ENCODE measurements around the gene HEXD. TPM values are rescaled to one million over a fixed set of nuclear protein-coding genes. Genes with fewer than 3 reads are reported as not detected.

Gene HEXD
- polyA plus RNA-seq (2013, experiment 1 of 2), result 7.0 TPM
- polyA plus RNA-seq (2013, experiment 2 of 2), result 6.5 TPM

- H3K36me3 ChIP-seq (ENCODE audit: control insufficient read depth, insufficient read depth, low read length), result no peaks in the 10 kb centered on the region
- peak within 1 kb of the TSS; percentile 91 for H3K4me3 ChIP-seq (ENCODE audit: low read length)
- H3K18ac ChIP-seq (ENCODE audit: low read length), result peak within 1 kb of the TSS; percentile 91
- no peak within 1 kb of the TSS for H2BK120ac ChIP-seq (ENCODE audit: low read depth, low read length)
- peak; percentile 88 for DNase-seq
- H4K8ac ChIP-seq (ENCODE audit: low read depth, low read length), result no peak within 1 kb of the TSS
- H2AK5ac ChIP-seq (ENCODE audit: low read length), result no peak within 1 kb of the TSS
- no CpG with 5 or more reads among the region's 108 CpGs for WGBS (ENCODE audit: extremely low coverage, insufficient coverage, low lambda C conversion rate)
- H3K4me2 ChIP-seq (ENCODE audit: low read length), result peak within 1 kb of the TSS; percentile 73
- no peak within 1 kb of the TSS for H2BK15ac ChIP-seq (replicated peaks; ENCODE audit: low read depth)
- H3K4me1 ChIP-seq (ENCODE audit: control insufficient read depth, low read depth, low read length), result no peaks in the 10 kb centered on the region
- no peaks in the 10 kb centered on the region for H3K79me1 ChIP-seq (ENCODE audit: low read length)
- H3K56ac ChIP-seq (ENCODE audit: low read length), result peak within 1 kb of the TSS; percentile 99
- H2BK5ac ChIP-seq (ENCODE audit: low read length), result peak within 1 kb of the TSS; percentile 95
- H3K27ac ChIP-seq (ENCODE audit: low read depth, low read length), result peak within 1 kb of the TSS; percentile 60
- no peaks in the 10 kb centered on the region for H3K79me2 ChIP-seq (ENCODE audit: control insufficient read depth, insufficient read depth, low read length)
- no peak within 1 kb of the TSS for H3K4ac ChIP-seq (ENCODE audit: low read depth, low read length)
- peak within 1 kb of the TSS; percentile 98 for H3K9ac ChIP-seq (ENCODE audit: low read length)
- H3K23ac ChIP-seq (ENCODE audit: low read length), result no peak within 1 kb of the TSS
- no peak within 1 kb of the TSS for H4K5ac ChIP-seq (ENCODE audit: low read length)
- no peaks in the 10 kb centered on the region for H3K27me3 ChIP-seq (ENCODE audit: insufficient read depth, low read length, poor library complexity)
Observed at GRCh38 chr17:82418001-82418986, at the start of gene HEXD, which contains the start of gene OGFOD3. HEXD (plus strand) TSS chr17:82418347; CDS start chr17:82419800, 1,453 bp downstream. OGFOD3 (minus strand) TSS chr17:82418586; CDS start chr17:82418485, 101 bp downstream.

- Histone ChIP-seq H2AK5ac (ENCODE audit: low read length) (no peak overlapping the region), H3K4ac (ENCODE audit: low read depth, low read length) (no peak overlapping the region), H3K4me1 (ENCODE audit: control insufficient read depth, low read depth, low read length) (no peaks in the 10 kb centered on the region), H3K27me3 (ENCODE audit: insufficient read depth, low read length, poor library complexity) (peaks cover 16% of the 10 kb centered on the region), H3K79me1 (ENCODE audit: low read length) (no peaks in the 10 kb centered on the region), H4K5ac (ENCODE audit: low read length) (no peak overlapping the region), H2BK120ac (ENCODE audit: low read depth, low read length) (no peak overlapping the region), H3K18ac (ENCODE audit: low read length) (no peak overlapping the region), H3K36me3 (ENCODE audit: control insufficient read depth, insufficient read depth, low read length) (no peaks in the 10 kb centered on the region), H3K27ac (ENCODE audit: low read depth, low read length) (no peak overlapping the region), H3K79me2 (ENCODE audit: control insufficient read depth, insufficient read depth, low read length) (no peaks in the 10 kb centered on the region), H3K4me3 (ENCODE audit: low read length) (no peak overlapping the region), H2BK5ac (ENCODE audit: low read length) (no peak overlapping the region), H2BK15ac (replicated peaks; ENCODE audit: low read depth) (no peak overlapping the region), H3K56ac (ENCODE audit: low read length) (no peak overlapping the region), H3K9ac (ENCODE audit: low read length) (no peak overlapping the region), H3K4me2 (ENCODE audit: low read length) (no peak overlapping the region), H3K23ac (ENCODE audit: low read length) (no peak overlapping the region), H4K8ac (ENCODE audit: low read depth, low read length) (no peak overlapping the region)
- no CpG with 5 or more reads among the region's 7 CpGs for WGBS (ENCODE audit: extremely low coverage, insufficient coverage, low lambda C conversion rate)
- no peak for DNase-seq
Observed at GRCh38 chr17:82369211-82369610, 48.9 kb upstream of the HEXD start.

GRCh38 chr17:82370471-82371332 is 47.4 kb upstream of the HEXD start:
- H2BK15ac ChIP-seq (replicated peaks; ENCODE audit: low read depth), result no peak overlapping the region
- H2AK5ac ChIP-seq (ENCODE audit: low read length), result no peak overlapping the region
- no peaks in the 10 kb centered on the region for H3K79me2 ChIP-seq (ENCODE audit: control insufficient read depth, insufficient read depth, low read length)
- no peak overlapping the region for H3K23ac ChIP-seq (ENCODE audit: low read length)
- no peak overlapping the region for H4K8ac ChIP-seq (ENCODE audit: low read depth, low read length)
- H3K4ac ChIP-seq (ENCODE audit: low read depth, low read length), result no peak overlapping the region
- no CpG with 5 or more reads among the region's 38 CpGs for WGBS (ENCODE audit: extremely low coverage, insufficient coverage, low lambda C conversion rate)
- no peak overlapping the region for H4K5ac ChIP-seq (ENCODE audit: low read length)
- H3K4me2 ChIP-seq (ENCODE audit: low read length), result no peak overlapping the region
- no peaks in the 10 kb centered on the region for H3K79me1 ChIP-seq (ENCODE audit: low read length)
- no peak overlapping the region for H2BK5ac ChIP-seq (ENCODE audit: low read length)
- no peak overlapping the region for H2BK120ac ChIP-seq (ENCODE audit: low read depth, low read length)
- H3K9ac ChIP-seq (ENCODE audit: low read length), result no peak overlapping the region
- no peak overlapping the region for H3K18ac ChIP-seq (ENCODE audit: low read length)
- peak overlapping the region; percentile 25 for H3K56ac ChIP-seq (ENCODE audit: low read length)
- peaks cover 16% of the 10 kb centered on the region for H3K27me3 ChIP-seq (ENCODE audit: insufficient read depth, low read length, poor library complexity)
- no peak overlapping the region for H3K27ac ChIP-seq (ENCODE audit: low read depth, low read length)
- no peak overlapping the region for H3K4me3 ChIP-seq (ENCODE audit: low read length)
- no peaks in the 10 kb centered on the region for H3K36me3 ChIP-seq (ENCODE audit: control insufficient read depth, insufficient read depth, low read length)
- no peak for DNase-seq
- no peaks in the 10 kb centered on the region for H3K4me1 ChIP-seq (ENCODE audit: control insufficient read depth, low read depth, low read length)

GRCh38 chr17:82371333-82372248 is 46.6 kb upstream of the HEXD start, which contains the start of gene UTS2R:
UTS2R (plus strand) TSS chr17:82371765; CDS start chr17:82374325, 2,560 bp downstream.
- Histone ChIP-seq H3K23ac (ENCODE audit: low read length) (no peak within 1 kb of the TSS), H2AK5ac (ENCODE audit: low read length) (no peak within 1 kb of the TSS), H3K4me3 (ENCODE audit: low read length) (no peak within 1 kb of the TSS), H3K27me3 (ENCODE audit: insufficient read depth, low read length, poor library complexity) (peaks cover 16% of the 10 kb centered on the region), H3K27ac (ENCODE audit: low read depth, low read length) (no peak within 1 kb of the TSS), H3K4me2 (ENCODE audit: low read length) (peak within 1 kb of the TSS; percentile 22), H3K56ac (ENCODE audit: low read length) (peak within 1 kb of the TSS; percentile 42), H2BK120ac (ENCODE audit: low read depth, low read length) (no peak within 1 kb of the TSS), H3K9ac (ENCODE audit: low read length) (peak within 1 kb of the TSS; percentile 21), H3K18ac (ENCODE audit: low read length) (no peak within 1 kb of the TSS), H4K8ac (ENCODE audit: low read depth, low read length) (no peak within 1 kb of the TSS), H2BK15ac (replicated peaks; ENCODE audit: low read depth) (no peak within 1 kb of the TSS), H4K5ac (ENCODE audit: low read length) (no peak within 1 kb of the TSS), H3K4ac (ENCODE audit: low read depth, low read length) (no peak within 1 kb of the TSS), H3K79me1 (ENCODE audit: low read length) (no peaks in the 10 kb centered on the region), H2BK5ac (ENCODE audit: low read length) (no peak within 1 kb of the TSS), H3K36me3 (ENCODE audit: control insufficient read depth, insufficient read depth, low read length) (no peaks in the 10 kb centered on the region), H3K79me2 (ENCODE audit: control insufficient read depth, insufficient read depth, low read length) (no peaks in the 10 kb centered on the region), H3K4me1 (ENCODE audit: control insufficient read depth, low read depth, low read length) (no peaks in the 10 kb centered on the region)
- DNase-seq, result no peak
- WGBS (ENCODE audit: extremely low coverage, insufficient coverage, low lambda C conversion rate), result no CpG with 5 or more reads among the region's 109 CpGs

Measured in mesendoderm (in vitro differentiated cells).